ENCODE measurements around the gene NUBPL. TPM values are rescaled to one million over a fixed set of nuclear protein-coding genes. Genes with fewer than 3 reads are reported as not detected.

NUBPL gene
- total and polyA plus RNA-seq, 2 donors from 2014 or later, result 11.2 to 16.2 TPM

GRCh38 chr14:31726337-31726736, 165.1 kb downstream of the NUBPL start:
- Histone ChIP-seq H3K27ac (ENCODE audit: low read depth in 2 of 2, low read length in 2 of 2) (no peak overlapping the region), H3K27me3 (ENCODE audit: control insufficient read depth, insufficient read depth, low read length) (no peaks in the 10 kb centered on the region), H3K4me3 (ENCODE audit: low read length in 3 of 3) (no peak overlapping the region), H3K4me1 (ENCODE audit: control insufficient read depth in 2 of 3, insufficient read depth in 2 of 3, low read depth in 1 of 3, low read length in 3 of 3) (no peaks in the 10 kb centered on the region), H3K9me3 (ENCODE audit: control insufficient read depth in 2 of 3, insufficient read depth in 1 of 3, low read length in 3 of 3) (peaks cover 0 to 6% (median 0%) of the 10 kb centered on the region in 3 donors), H3K36me3 (ENCODE audit: control insufficient read depth in 2 of 3, insufficient read depth in 3 of 3, low read length in 3 of 3) (no peaks in the 10 kb centered on the region), H3K9ac (ENCODE audit: low read length in 3 of 3) (no peak overlapping the region)
- no peak for TF ChIP-seq CTCF (IDR thresholded peaks at IDR 0.05; ENCODE audit: borderline replicate concordance, extremely low read depth, insufficient read depth)
- DNase-seq, result peak in 1 of 5 donors; percentile 5
- intact Hi-C loops (cut with DNase I), result no loop called here
- no peak for FAIRE-seq

DNA sequence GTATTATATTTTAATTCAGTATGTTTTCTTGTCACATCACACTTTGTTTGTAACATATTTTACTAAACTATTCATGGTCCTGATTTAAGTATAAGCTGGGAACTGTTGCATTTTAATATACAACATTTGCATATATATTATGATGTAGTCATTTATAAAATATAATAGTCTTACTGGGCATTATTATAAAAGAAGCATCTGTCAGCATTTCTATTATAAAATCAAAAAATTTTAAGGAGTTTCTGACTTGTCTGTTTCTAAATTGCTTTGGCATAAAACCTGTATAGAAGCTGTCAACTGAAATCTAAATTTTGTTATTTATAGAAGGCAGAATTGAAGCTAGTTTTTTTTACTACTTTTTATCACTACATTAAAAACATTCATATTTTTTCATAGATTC, 166.6 kb downstream of the NUBPL start:
- Histone ChIP-seq H3K9me3 (ENCODE audit: control insufficient read depth in 2 of 3, insufficient read depth in 1 of 3, low read length in 3 of 3) (peaks cover 0 to 6% (median 0%) of the 10 kb centered on the region in 3 donors), H3K9ac (ENCODE audit: low read length in 3 of 3) (no peak overlapping the region), H3K27ac (ENCODE audit: low read depth in 2 of 2, low read length in 2 of 2) (no peak overlapping the region), H3K36me3 (ENCODE audit: control insufficient read depth in 2 of 3, insufficient read depth in 3 of 3, low read length in 3 of 3) (no peaks in the 10 kb centered on the region), H3K4me1 (ENCODE audit: control insufficient read depth in 2 of 3, insufficient read depth in 2 of 3, low read depth in 1 of 3, low read length in 3 of 3) (no peaks in the 10 kb centered on the region), H3K4me3 (ENCODE audit: low read length in 3 of 3) (no peak overlapping the region), H3K27me3 (ENCODE audit: control insufficient read depth, insufficient read depth, low read length) (no peaks in the 10 kb centered on the region)
- FAIRE-seq (peak; percentile 45), DNase-seq (no peak)
- no peak for TF ChIP-seq CTCF (IDR thresholded peaks at IDR 0.05; ENCODE audit: borderline replicate concordance, extremely low read depth, insufficient read depth)
- intact Hi-C loops (cut with DNase I), result no loop called here

DNA sequence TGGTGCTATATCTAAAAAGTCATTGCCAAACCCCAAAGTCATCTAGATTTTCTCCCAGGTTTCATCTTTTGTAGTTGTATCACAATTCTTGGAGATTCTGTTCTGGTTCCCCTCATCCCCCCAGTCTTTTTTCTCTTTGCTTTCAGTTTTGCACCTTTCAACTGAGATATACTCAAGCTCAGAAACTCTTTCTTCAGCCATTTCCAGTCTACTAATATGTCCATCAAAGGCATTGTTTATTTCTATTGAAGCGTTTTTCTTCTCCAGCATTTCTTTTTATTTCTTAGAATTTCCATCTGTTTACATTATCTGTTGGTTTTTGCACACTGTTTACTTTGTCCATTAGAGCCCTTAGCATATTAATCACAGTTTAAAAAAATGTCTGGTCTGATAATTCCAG, 179.5 kb downstream of the NUBPL start:
- Histone ChIP-seq H3K4me3 (ENCODE audit: low read length in 3 of 3) (no peak overlapping the region), H3K9ac (ENCODE audit: low read length in 3 of 3) (no peak overlapping the region), H3K27me3 (ENCODE audit: control insufficient read depth, insufficient read depth, low read length) (no peaks in the 10 kb centered on the region), H3K36me3 (ENCODE audit: control insufficient read depth in 2 of 3, insufficient read depth in 3 of 3, low read length in 3 of 3) (no peaks in the 10 kb centered on the region), H3K27ac (ENCODE audit: low read depth in 2 of 2, low read length in 2 of 2) (no peak overlapping the region), H3K4me1 (ENCODE audit: control insufficient read depth in 2 of 3, insufficient read depth in 2 of 3, low read depth in 1 of 3, low read length in 3 of 3) (no peaks in the 10 kb centered on the region), H3K9me3 (ENCODE audit: control insufficient read depth in 2 of 3, insufficient read depth in 1 of 3, low read length in 3 of 3) (peaks cover 0 to 5% (median 0%) of the 10 kb centered on the region in 3 donors)
- FAIRE-seq (no peak), DNase-seq (no peak)
- intact Hi-C loops (cut with DNase I), result no loop called here
- no peak for TF ChIP-seq CTCF (IDR thresholded peaks at IDR 0.05; ENCODE audit: borderline replicate concordance, extremely low read depth, insufficient read depth)

DNA sequence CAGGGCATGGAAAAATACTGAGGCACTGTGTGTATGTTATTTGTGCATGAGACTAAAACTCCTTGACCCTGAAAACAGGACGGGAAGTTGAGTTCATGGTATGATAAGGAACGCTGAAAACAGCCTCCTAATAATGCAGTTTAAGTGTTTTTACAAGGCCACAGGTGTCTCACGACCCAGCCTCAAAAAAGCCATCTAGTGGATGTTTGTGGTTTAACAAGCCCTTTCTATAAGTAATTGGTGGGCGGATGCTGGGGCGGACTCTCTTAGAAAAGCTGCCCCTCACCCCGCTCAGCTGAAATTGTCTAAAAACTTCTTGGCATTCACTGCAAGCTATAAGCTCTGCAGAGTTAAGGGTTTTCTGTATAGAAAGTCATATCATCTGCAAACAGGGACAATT, 184.5 kb downstream of the NUBPL start:
- no peaks in the 10 kb centered on the region for H3K36me3 ChIP-seq (ENCODE audit: control insufficient read depth in 2 of 3, insufficient read depth in 3 of 3, low read length in 3 of 3)
- H3K27me3 ChIP-seq (ENCODE audit: control insufficient read depth, insufficient read depth, low read length), result no peaks in the 10 kb centered on the region
- TF ChIP-seq CTCF (IDR thresholded peaks at IDR 0.05; ENCODE audit: borderline replicate concordance, extremely low read depth, insufficient read depth), result no peak
- peaks cover 0 to 24% (median 3%) of the 10 kb centered on the region in 3 donors for H3K9me3 ChIP-seq (ENCODE audit: control insufficient read depth in 2 of 3, insufficient read depth in 1 of 3, low read length in 3 of 3)
- no peak overlapping the region for H3K4me3 ChIP-seq (ENCODE audit: low read length in 3 of 3)
- intact Hi-C loops (cut with DNase I), result no loop called here
- no peak overlapping the region for H3K27ac ChIP-seq (ENCODE audit: low read depth in 2 of 2, low read length in 2 of 2)
- FAIRE-seq (no peak), DNase-seq (no peak)
- no peaks in the 10 kb centered on the region for H3K4me1 ChIP-seq (ENCODE audit: control insufficient read depth in 2 of 3, insufficient read depth in 2 of 3, low read depth in 1 of 3, low read length in 3 of 3)
- H3K9ac ChIP-seq (ENCODE audit: low read length in 3 of 3), result no peak overlapping the region

Measured in kidney (tissue), 14 donors.